GM23338 (cell line): ENCODE data around the gene ZBTB7C. TPM values are rescaled to one million over a fixed set of nuclear protein-coding genes. Genes with fewer than 3 reads are reported as not detected.

ENCODE experiments used
- ATAC-seq: fragments of 200-7000 bp; cut with Tn5 transposase; 3 replicates; pipeline ENCODE4 v1.9.1; 2020
- DNase-seq: peaks from one replicate; pipeline ENCODE4 v3.0.0-alpha.2; 2015; ENCODE audit warnings: low spot score
- H2AFZ ChIP-seq: fragments of 200-600 bp; sonication (generic); 2 replicates; pipeline ENCODE4 v1.8.0; 2016; ENCODE audit warnings: antibody characterized with exemption, mild to moderate bottlenecking, moderate library complexity
- H3F3A ChIP-seq: fragments of 200-600 bp; sonication (generic); replicated peaks from 2 replicates; pipeline ENCODE4 v1.8.0; 2017; ENCODE audit warnings: antibody characterized with exemption, mixed run types, low read depth
- H3K27ac ChIP-seq: fragments of 200-600 bp; sonication (generic); 2 replicates; pipeline ENCODE4 v1.6.1; 2016; ENCODE audit warnings: low read depth
- H3K27me3 ChIP-seq: fragments of 200-600 bp; sonication (generic); 2 replicates; pipeline ENCODE4 v1.8.0; 2016; ENCODE audit warnings: mild to moderate bottlenecking, mixed run types, moderate library complexity; ENCODE audit not compliant: insufficient read depth
- H3K36me3 ChIP-seq: fragments of 200-600 bp; sonication (generic); 2 replicates; pipeline ENCODE4 v1.8.0; 2016; ENCODE audit warnings: mild to moderate bottlenecking; ENCODE audit not compliant: insufficient read depth
- H3K4me1 ChIP-seq: fragments of 200-600 bp; sonication (generic); 2 replicates; pipeline ENCODE4 v1.8.0; 2016; ENCODE audit warnings: mild to moderate bottlenecking, moderate library complexity; ENCODE audit not compliant: insufficient read depth
- H3K4me2 ChIP-seq: fragments of 200-600 bp; sonication (generic); 2 replicates; pipeline ENCODE4 v1.7.1; 2017; ENCODE audit warnings: mixed run types
- H3K4me3 ChIP-seq: fragments of 200-600 bp; sonication (generic); 2 replicates; pipeline ENCODE4 v1.6.1; 2016; ENCODE audit warnings: mixed run types
- H3K79me2 ChIP-seq: fragments of 200-600 bp; sonication (generic); replicated peaks from 2 replicates; pipeline ENCODE4 v1.8.0; 2017; ENCODE audit warnings: mild to moderate bottlenecking; ENCODE audit not compliant: insufficient read depth
- H3K9me2 ChIP-seq: fragments of 200-600 bp; sonication (generic); 2 replicates; pipeline ENCODE4 v1.8.0; 2017; ENCODE audit not compliant: insufficient read depth
- H4K20me1 ChIP-seq: fragments of 200-600 bp; sonication (generic); replicated peaks from 2 replicates; pipeline ENCODE4 v1.8.0; 2017; ENCODE audit warnings: mild to moderate bottlenecking; ENCODE audit not compliant: insufficient read depth
- H3K27ac Mint-ChIP-seq: 2 replicates; pipeline ENCODE4 v1.8.0; 2020; ENCODE audit warnings: inconsistent platforms, mild to moderate bottlenecking, moderate library complexity, mixed read lengths
- H3K27me3 Mint-ChIP-seq: 3 replicates; pipeline ENCODE4 v1.8.0; 2022; ENCODE audit warnings: low read depth, mild to moderate bottlenecking, moderate library complexity, mixed read lengths, inconsistent platforms; ENCODE audit not compliant: insufficient read depth, poor library complexity
- H3K36me3 Mint-ChIP-seq: 3 replicates; pipeline ENCODE4 v1.8.0; 2021; ENCODE audit warnings: low read depth, mild to moderate bottlenecking, inconsistent platforms, moderate library complexity, mixed read lengths
- H3K4me1 Mint-ChIP-seq: 3 replicates; pipeline ENCODE4 v1.8.0; 2020; ENCODE audit warnings: mild to moderate bottlenecking, inconsistent platforms, mixed read lengths
- H3K4me3 Mint-ChIP-seq: 3 replicates; pipeline ENCODE4 v1.8.0; 2021; ENCODE audit warnings: moderate library complexity, mild to moderate bottlenecking, inconsistent platforms, mixed read lengths
- H3K9me3 Mint-ChIP-seq: 3 replicates; pipeline ENCODE4 v1.8.0; 2020; ENCODE audit warnings: moderate library complexity, mild to moderate bottlenecking, inconsistent platforms, mixed read lengths
- CREB1 ChIP-seq: fragments of 250-450 bp; sonication (Bioruptor Pico); IDR thresholded peaks from 2 replicates; pipeline ENCODE4 v1.5.0; 2020; ENCODE audit warnings: low read depth, mild to moderate bottlenecking, moderate library complexity
- CTCF ChIP-seq, 2 experiments: fragments of 200-600 bp in 1 of 2; sonication (generic) in 1 of 2; conservative IDR thresholded peaks; 2 replicates each; pipeline versions ENCODE4 v1.5.1 to v1.6.1; 2016 to 2017; ENCODE audit warnings: antibody characterized with exemption in 2 of 2, low read depth in 2 of 2, mild to moderate bottlenecking in 2 of 2, moderate library complexity in 1 of 2
- ETS1 ChIP-seq: IDR thresholded peaks from 2 replicates; pipeline ENCODE4 v1.6.1; 2016; ENCODE audit warnings: antibody characterized with exemption
- EZH2phosphoT487 ChIP-seq: fragments of 200-600 bp; sonication (generic); IDR thresholded peaks from one replicate; pipeline ENCODE4 v1.8.1; 2018; ENCODE audit warnings: antibody characterized with exemption; ENCODE audit not compliant: unreplicated experiment
- JUNB ChIP-seq: IDR thresholded peaks from one replicate; pipeline ENCODE4 v1.6.1; 2016; ENCODE audit warnings: antibody characterized with exemption; ENCODE audit not compliant: unreplicated experiment
- NANOG ChIP-seq: IDR thresholded peaks from 2 replicates; pipeline ENCODE4 v1.6.1; 2016; ENCODE audit warnings: antibody characterized with exemption, borderline replicate concordance
- POLR2AphosphoS5 ChIP-seq: IDR thresholded peaks from 2 replicates; pipeline ENCODE4 v1.6.1; 2016; ENCODE audit warnings: antibody characterized with exemption, low read depth
- REST ChIP-seq: IDR thresholded peaks from one replicate; pipeline ENCODE4 v1.6.1; 2018; ENCODE audit warnings: antibody characterized with exemption; ENCODE audit not compliant: unreplicated experiment
- STAT1 ChIP-seq: IDR thresholded peaks from one replicate; pipeline ENCODE4 v1.6.1; 2016; ENCODE audit warnings: antibody characterized with exemption; ENCODE audit not compliant: unreplicated experiment
- ZNF114 ChIP-seq: fragments of 250-450 bp; sonication (Bioruptor Pico); IDR thresholded peaks from 2 replicates; pipeline ENCODE4 v1.5.0; 2020; ENCODE audit warnings: mild to moderate bottlenecking, moderate library complexity
- ZNF462 ChIP-seq: fragments of 250-450 bp; sonication (Bioruptor Pico); IDR thresholded peaks from 2 replicates; pipeline ENCODE4 v1.5.0; 2020; ENCODE audit warnings: mild to moderate bottlenecking, moderate library complexity
- polyA plus RNA-seq: library from polyadenylated mRNA; unstranded; fragments of >200 nt; fragmentation: Nextera tagmentation; extraction: Ambion mirVana; gene quantifications from 2 replicates; pipeline ENCODE4 v1.2.1, GENCODE V29; 2016
- total RNA-seq: library from RNA; depleted of rRNA; stranded (reverse); fragments of >200 nt; shearing (Covaris generic); gene quantifications from 2 replicates; pipeline ENCODE4 v1.2.3, GENCODE V29; 2014

ZBTB7C gene
- total and polyA plus RNA-seq, 2 experiments from 2014 or later = 0.03 to 0.14 TPM

GRCh38 chr18:48002933-48003365 is 406.2 kb downstream of the ZBTB7C start:
- Histone ChIP-seq H3F3A (peaks cover 4% of the 10 kb centered on the region; the same call in 1 of the 2 replicates), H3K9me2 (no peaks in the 10 kb centered on the region), H3K4me3 (no peak overlapping the region), H3K27me3 (peaks cover 9% of the 10 kb centered on the region; the same call in 1 of the 2 replicates), H3K79me2 (no peaks in the 10 kb centered on the region), H3K4me2 (no peak overlapping the region), H2AFZ (no peak overlapping the region), H3K36me3 (no peaks in the 10 kb centered on the region), H3K27ac (no peak overlapping the region), H3K4me1 (no peaks in the 10 kb centered on the region), H4K20me1 (no peaks in the 10 kb centered on the region)
- Mint-ChIP-seq H3K27ac (no peak overlapping the region), H3K27me3 (peaks cover 14% of the 10 kb centered on the region), H3K36me3 (no peaks in the 10 kb centered on the region; the same call in 2 of the 3 replicates), H3K9me3 (peaks cover 2% of the 10 kb centered on the region; the same call in 1 of the 3 replicates), H3K4me1 (peaks cover 10% of the 10 kb centered on the region; the same call in 2 of the 3 replicates), H3K4me3 (no peak overlapping the region)
- TF ChIP-seq JUNB = no peak
- TF ChIP-seq ZNF114 (CRISPR knock-in tag) = no peak
- TF ChIP-seq CREB1 = no peak
- no peak for TF ChIP-seq STAT1
- TF ChIP-seq NANOG = no peak
- no peak for TF ChIP-seq CTCF (conservative IDR thresholded peaks at IDR 0.05; ENCODE audit: low read depth in 2 of 2)
- no peak for TF ChIP-seq POLR2AphosphoS5
- TF ChIP-seq ETS1 = no peak
- no peak for TF ChIP-seq EZH2phosphoT487
- ATAC-seq (no peak), DNase-seq (no peak)

- H3K4me3 Mint-ChIP-seq = no peak overlapping the region
- H3K27ac Mint-ChIP-seq = no peak overlapping the region
- peaks cover 5% of the 10 kb centered on the region; the same call in 2 of the 3 replicates for H3K4me1 Mint-ChIP-seq
- peaks cover 7% of the 10 kb centered on the region; the same call in 2 of the 3 replicates for H3K36me3 Mint-ChIP-seq
- peaks cover 11% of the 10 kb centered on the region for H3K27me3 Mint-ChIP-seq
- no peak overlapping the region for H2AFZ ChIP-seq
- no peaks in the 10 kb centered on the region for H3K27me3 ChIP-seq
- DNase-seq = no peak
- H4K20me1 ChIP-seq = no peaks in the 10 kb centered on the region
- no peaks in the 10 kb centered on the region for H3K36me3 ChIP-seq
- no peak overlapping the region for H3K4me3 ChIP-seq
- H3K9me2 ChIP-seq = no peaks in the 10 kb centered on the region
- peaks cover 16% of the 10 kb centered on the region for H3K9me3 Mint-ChIP-seq
- no peaks in the 10 kb centered on the region for H3K4me1 ChIP-seq
- TF ChIP-seq REST (no peak), ZNF462 (no peak), STAT1 (no peak)
- ATAC-seq = no peak
- H3F3A ChIP-seq = no peaks in the 10 kb centered on the region
- no peaks in the 10 kb centered on the region for H3K79me2 ChIP-seq
- H3K4me2 ChIP-seq = no peak overlapping the region
- no peak overlapping the region for H3K27ac ChIP-seq
Measured at GRCh38 chr18:48000701-48001100, 408.5 kb downstream of the ZBTB7C start.
